Tibial nerve (tissue), 4 donors: ENCODE data around the gene PEX3. TPM values are rescaled to one million over a fixed set of nuclear protein-coding genes. Genes with fewer than 3 reads are reported as not detected.

Source experiments
- DNase-seq, 2 donors: peaks; one replicate each; pipeline ENCODE4 v3.0.0-alpha.2; 2019; ENCODE audit warnings: low spot score in 2 of 2
- H3K27ac ChIP-seq, 4 donors: fragments of 200-600 bp; sonication (generic) in 3 of 4; one replicate each; pipeline ENCODE4 v1.5.1; 2017 to 2019; ENCODE audit warnings: mild to moderate bottlenecking in 1 of 4
- H3K27me3 ChIP-seq, 2 donors: fragments of 200-600 bp; sonication (generic) in 1 of 2; one replicate each; pipeline versions ENCODE4 v1.5.1 to v1.6.0; 2017 to 2019
- H3K36me3 ChIP-seq, 3 donors: fragments of 200-600 bp; sonication (generic); one replicate each; pipeline ENCODE4 v1.5.1; 2018 to 2019
- H3K4me1 ChIP-seq, 4 donors: fragments of 200-600 bp; sonication (generic) in 3 of 4; one replicate each; pipeline ENCODE4 v1.5.1; 2017 to 2019
- H3K4me3 ChIP-seq, 4 donors: fragments of 200-600 bp; sonication (generic) in 3 of 4; one replicate each; pipeline ENCODE4 v1.5.1; 2017 to 2019; ENCODE audit warnings: mild to moderate bottlenecking in 1 of 4, moderate library complexity in 1 of 4
- H3K9me3 ChIP-seq, 4 donors: fragments of 200-600 bp; sonication (generic) in 3 of 4; one replicate each; pipeline ENCODE4 v1.5.1; 2017 to 2019
- CTCF ChIP-seq, 5 experiments: fragments of 200-600 bp in 3 of 5; fragments of 450-650 bp in 2 of 5; sonication (generic) in 3 of 5; IDR thresholded peaks; one replicate each; pipeline ENCODE4 v1.5.1; 2016 to 2019; ENCODE audit warnings: antibody characterized with exemption in 5 of 5, mild to moderate bottlenecking in 3 of 5, moderate library complexity in 2 of 5
- EP300 ChIP-seq, 2 donors: sonication (generic); formaldehyde crosslinking; IDR thresholded peaks; one replicate each; pipeline ENCODE4 v1.6.1; 2017; ENCODE audit warnings: antibody characterized with exemption in 2 of 2, mild to moderate bottlenecking in 1 of 2
- POLR2A ChIP-seq, 2 donors: fragments of 450-650 bp; IDR thresholded peaks; one replicate each; pipeline ENCODE4 v1.6.1; 2017; ENCODE audit warnings: antibody characterized with exemption in 2 of 2, mild to moderate bottlenecking in 2 of 2, moderate library complexity in 2 of 2
- WGBS, 2 donors: methylation state at CpG; one replicate each; pipeline ENCODE4 v1.1.5; 2018; 5-methylcytosine and 5-hydroxymethylcytosine counted together
- total RNA-seq, 4 donors: library from RNA; depleted of rRNA; stranded (reverse); fragments of >200 nt; gene quantifications; one replicate each; pipeline ENCODE4 v1.1.0, GENCODE V29; 2016

The PEX3 gene
- 10 to 100 TPM in 3 of 4 donors, 1 to 10 TPM in 1; 9.0 to 20.6 (median 13.7) TPM for total RNA-seq

GRCh38 chr6:143450453-143451371 is at the start of gene PEX3, which contains the start of gene ADAT2:
Gene PEX3 (plus strand): TSS chr6:143450805. CDS start chr6:143451043, 238 bp downstream.
Gene ADAT2 (minus strand): TSS chr6:143450695. CDS start chr6:143450658, 37 bp downstream.
- peak; percentile 69 to 76 for DNase-seq
- H3K36me3 ChIP-seq = no peaks in the 10 kb centered on the region
- H3K9me3 ChIP-seq = no peaks in the 10 kb centered on the region
- peak within 1 kb of the TSS; percentile 64 to 89 (median 77) for H3K27ac ChIP-seq
- peak; percentile 71 to 95 for TF ChIP-seq EP300 (IDR thresholded peaks at IDR 0.05)
- peak in 1 of 5 experiments; percentile 34 for TF ChIP-seq CTCF (IDR thresholded peaks at IDR 0.05)
- peak; percentile 34 to 60 for TF ChIP-seq POLR2A (IDR thresholded peaks at IDR 0.05)
- peaks cover 0 to 40% (median 17%) of the 10 kb centered on the region in 4 donors for H3K4me1 ChIP-seq
- WGBS, 2 donors = 0 to 1% methylated on average over 25 to 40 of the region's 56 CpGs
- no peaks in the 10 kb centered on the region for H3K27me3 ChIP-seq
- H3K4me3 ChIP-seq = peak within 1 kb of the TSS; percentile 62 to 81 (median 72)

- H3K27me3 ChIP-seq = no peaks in the 10 kb centered on the region
- H3K36me3 ChIP-seq = no peaks in the 10 kb centered on the region
- 62 to 74% methylated on average over 1 of the region's 1 CpG for WGBS, 2 donors
- TF ChIP-seq POLR2A (IDR thresholded peaks at IDR 0.05) = no peak
- TF ChIP-seq EP300 (IDR thresholded peaks at IDR 0.05) = no peak
- no peak for TF ChIP-seq CTCF (IDR thresholded peaks at IDR 0.05)
- DNase-seq = no peak
- no peak overlapping the region for H3K4me3 ChIP-seq
- no peaks in the 10 kb centered on the region for H3K9me3 ChIP-seq
- H3K4me1 ChIP-seq = peaks cover 0 to 27% (median 7%) of the 10 kb centered on the region in 4 donors
- H3K27ac ChIP-seq = no peak overlapping the region
Observed at GRCh38 chr6:143401068-143401446, 49.5 kb upstream of the PEX3 start.

- H3K4me1 ChIP-seq = peaks cover 0 to 26% (median 7%) of the 10 kb centered on the region in 4 donors
Observed at GRCh38 chr6:143401636-143402370, 48.8 kb upstream of the PEX3 start.

GRCh38 chr6:143402721-143403336 is 47.8 kb upstream of the PEX3 start:
- Histone ChIP-seq H3K27me3 (no peaks in the 10 kb centered on the region), H3K4me3 (no peak overlapping the region), H3K9me3 (no peaks in the 10 kb centered on the region), H3K36me3 (no peaks in the 10 kb centered on the region), H3K27ac (no peak overlapping the region), H3K4me1 (peaks cover 0 to 16% (median 7%) of the 10 kb centered on the region in 4 donors)
- WGBS, 2 donors = 89 to 92% methylated on average over 7 of the region's 7 CpGs
- TF ChIP-seq POLR2A (IDR thresholded peaks at IDR 0.05) (no peak), EP300 (IDR thresholded peaks at IDR 0.05) (no peak), CTCF (IDR thresholded peaks at IDR 0.05) (no peak)
- DNase-seq = no peak

More at GRCh38 chr6:143401636-143402370, 48.8 kb upstream of the PEX3 start:
- DNase-seq = no peak
- Histone ChIP-seq H3K4me3 (no peak overlapping the region), H3K27me3 (no peaks in the 10 kb centered on the region), H3K9me3 (no peaks in the 10 kb centered on the region), H3K27ac (no peak overlapping the region), H3K36me3 (no peaks in the 10 kb centered on the region)
- WGBS, 2 donors = 79 to 86% methylated on average over 5 of the region's 5 CpGs
- TF ChIP-seq POLR2A (IDR thresholded peaks at IDR 0.05) = no peak
- no peak for TF ChIP-seq EP300 (IDR thresholded peaks at IDR 0.05)
- TF ChIP-seq CTCF (IDR thresholded peaks at IDR 0.05) = no peak
